ENCODE results near the gene ZBTB6. TPM values are rescaled to one million over a fixed set of nuclear protein-coding genes. Genes with fewer than 3 reads are reported as not detected.

ZBTB6 gene
- total and polyA plus RNA-seq, 9 of the 15 experiments (the other 6 are each of a cell fraction or from before 2014, with no cell fraction given), result 1.4 to 7.2 (median 5.3) TPM

GRCh38 chr9:122940454-122940748 lies 27.3 kb upstream of the ZBTB6 start (continued):
- TF ChIP-seq NEUROD1 (IDR thresholded peaks at IDR 0.05; ENCODE audit: borderline replicate concordance, low read depth, low read length, partially characterized antibody) (no peak), DMBX1 (CRISPR knock-in tag; IDR thresholded peaks at IDR 0.05; ENCODE audit: borderline replicate concordance) (0 out of 2 replicates have a peak, but pooled peaks have one; percentile 14), ZNF347 (CRISPR knock-in tag; IDR thresholded peaks at IDR 0.05; ENCODE audit: low read depth) (no peak), TARDBP (IDR thresholded peaks at IDR 0.05) (0 out of 2 replicates have a peak, but pooled peaks have one; percentile 48), SP1 (CRISPR knock-in tag; IDR thresholded peaks at IDR 0.05) (no peak), HMG20A (CRISPR knock-in tag; conservative IDR thresholded peaks at IDR 0.05) (no peak), ZNF165 (CRISPR knock-in tag; IDR thresholded peaks at IDR 0.05; ENCODE audit: borderline replicate concordance) (no peak), FOXK2 (conservative IDR thresholded peaks at IDR 0.05 in 1 of 2, IDR thresholded peaks at IDR 0.05 in 1 of 2; ENCODE audit: low read depth in 2 of 2) (no peak; a peak in 1 of 4 replicates), HDAC1 (IDR thresholded peaks at IDR 0.05) (peak in 1 of 2 experiments; percentile 52; a peak in 2 of 4 replicates), ZNF253 (CRISPR knock-in tag; conservative IDR thresholded peaks at IDR 0.05) (no peak), SREBF2 (CRISPR knock-in tag; IDR thresholded peaks at IDR 0.05) (no peak), ZBTB11 (CRISPR knock-in tag; IDR thresholded peaks at IDR 0.05) (no peak), NFRKB (IDR thresholded peaks at IDR 0.05; ENCODE audit: low read depth) (no peak), MCM3 (IDR thresholded peaks at IDR 0.05) (no peak), SMARCA4 (IDR thresholded peaks at IDR 0.05) (no peak), NFIC (IDR thresholded peaks at IDR 0.05) (no peak), PTRF (tag; IDR thresholded peaks at IDR 0.05) (no peak), CEBPG (CRISPR knock-in tag; IDR thresholded peaks at IDR 0.05) (no peak), CEBPG (tag; conservative IDR thresholded peaks at IDR 0.05 in 1 of 2, IDR thresholded peaks at IDR 0.05 in 1 of 2) (no peak), FOXM1 (IDR thresholded peaks at IDR 0.05; ENCODE audit: low read depth) (no peak), FOXM1 (CRISPR knock-in tag; IDR thresholded peaks at IDR 0.05; ENCODE audit: low read depth) (no peak), IRF2 (CRISPR knock-in tag; IDR thresholded peaks at IDR 0.05) (no peak)
- TF ChIP-seq, protein P1, sequence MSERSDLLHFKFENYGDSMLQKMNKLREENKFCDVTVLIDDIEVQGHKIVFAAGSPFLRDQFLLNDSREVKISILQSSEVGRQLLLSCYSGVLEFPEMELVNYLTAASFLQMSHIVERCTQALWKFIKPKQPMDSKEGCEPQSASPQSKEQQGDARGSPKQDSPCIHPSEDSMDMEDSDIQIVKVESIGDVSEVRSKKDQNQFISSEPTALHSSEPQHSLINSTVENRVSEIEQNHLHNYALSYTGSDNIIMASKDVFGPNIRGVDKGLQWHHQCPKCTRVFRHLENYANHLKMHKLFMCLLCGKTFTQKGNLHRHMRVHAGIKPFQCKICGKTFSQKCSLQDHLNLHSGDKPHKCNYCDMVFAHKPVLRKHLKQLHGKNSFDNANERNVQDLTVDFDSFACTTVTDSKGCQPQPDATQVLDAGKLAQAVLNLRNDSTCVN (CRISPR knock-in tag; IDR thresholded peaks at IDR 0.05), result no peak
- TF ChIP-seq, protein P2, sequence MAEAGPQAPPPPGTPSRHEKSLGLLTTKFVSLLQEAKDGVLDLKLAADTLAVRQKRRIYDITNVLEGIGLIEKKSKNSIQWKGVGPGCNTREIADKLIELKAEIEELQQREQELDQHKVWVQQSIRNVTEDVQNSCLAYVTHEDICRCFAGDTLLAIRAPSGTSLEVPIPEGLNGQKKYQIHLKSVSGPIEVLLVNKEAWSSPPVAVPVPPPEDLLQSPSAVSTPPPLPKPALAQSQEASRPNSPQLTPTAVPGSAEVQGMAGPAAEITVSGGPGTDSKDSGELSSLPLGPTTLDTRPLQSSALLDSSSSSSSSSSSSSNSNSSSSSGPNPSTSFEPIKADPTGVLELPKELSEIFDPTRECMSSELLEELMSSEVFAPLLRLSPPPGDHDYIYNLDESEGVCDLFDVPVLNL (CRISPR knock-in tag; IDR thresholded peaks at IDR 0.05; ENCODE audit: low read depth), result 0 out of 2 replicates have a peak, but pooled peaks have one; percentile 59
- TF ChIP-seq, protein P3, sequence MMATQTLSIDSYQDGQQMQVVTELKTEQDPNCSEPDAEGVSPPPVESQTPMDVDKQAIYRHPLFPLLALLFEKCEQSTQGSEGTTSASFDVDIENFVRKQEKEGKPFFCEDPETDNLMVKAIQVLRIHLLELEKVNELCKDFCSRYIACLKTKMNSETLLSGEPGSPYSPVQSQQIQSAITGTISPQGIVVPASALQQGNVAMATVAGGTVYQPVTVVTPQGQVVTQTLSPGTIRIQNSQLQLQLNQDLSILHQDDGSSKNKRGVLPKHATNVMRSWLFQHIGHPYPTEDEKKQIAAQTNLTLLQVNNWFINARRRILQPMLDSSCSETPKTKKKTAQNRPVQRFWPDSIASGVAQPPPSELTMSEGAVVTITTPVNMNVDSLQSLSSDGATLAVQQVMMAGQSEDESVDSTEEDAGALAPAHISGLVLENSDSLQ (IDR thresholded peaks at IDR 0.05), result no peak
